OCI-M1 (cell line): Measurements from ENCODE around the gene TUBAL3.
"Not testable (repeated sequence)": the region's sequence is repeated elsewhere in the genome, so short reads cannot be mapped to it uniquely, and the experiment has no call there.

Experiments
- DNase-seq: peaks from one replicate; lab custom pipeline; 2025; lab: John Stamatoyannopoulos, UW

TUBAL3 gene

DNA sequence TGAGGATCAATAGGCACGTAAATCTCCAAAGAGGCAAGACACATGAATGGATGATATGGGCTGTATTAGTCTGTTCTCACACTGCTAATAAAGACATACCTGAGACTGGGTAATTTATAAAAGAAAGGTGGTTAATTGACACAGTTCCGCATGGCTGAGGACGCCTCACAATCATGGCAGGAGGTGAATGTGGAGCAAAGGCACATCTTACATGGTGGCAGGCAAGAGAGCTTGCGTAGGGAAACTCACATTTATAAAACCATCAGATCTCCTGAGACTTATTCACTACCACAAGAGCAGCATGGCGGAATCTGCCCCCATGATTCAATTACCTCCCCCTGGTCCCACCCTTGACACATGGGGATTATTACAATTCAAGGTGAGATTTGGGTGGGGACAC lies 25.4 kb downstream of the TUBAL3 start:
- DNase-seq = not testable (repeated sequence)

DNA sequence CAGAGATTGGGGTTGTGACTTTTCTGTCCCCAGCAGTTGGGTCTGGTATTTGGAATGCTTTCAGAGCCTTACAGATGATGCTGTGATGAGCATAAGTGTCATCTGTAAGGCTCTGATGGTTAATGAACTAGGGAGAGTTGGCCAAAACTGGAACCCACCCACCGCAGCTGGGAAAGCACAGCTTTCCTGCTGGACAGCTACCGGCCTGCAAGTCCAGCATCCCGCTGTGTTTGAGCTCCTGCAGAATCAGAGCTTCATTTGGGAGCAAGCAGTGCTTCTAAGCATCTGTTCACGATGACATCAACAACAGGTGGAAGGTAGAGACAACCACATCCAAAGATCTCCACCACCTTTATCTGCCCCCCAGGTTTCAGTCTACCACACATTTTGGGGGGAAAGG lies 28.2 kb downstream of the TUBAL3 start:
- no peak for DNase-seq

DNA sequence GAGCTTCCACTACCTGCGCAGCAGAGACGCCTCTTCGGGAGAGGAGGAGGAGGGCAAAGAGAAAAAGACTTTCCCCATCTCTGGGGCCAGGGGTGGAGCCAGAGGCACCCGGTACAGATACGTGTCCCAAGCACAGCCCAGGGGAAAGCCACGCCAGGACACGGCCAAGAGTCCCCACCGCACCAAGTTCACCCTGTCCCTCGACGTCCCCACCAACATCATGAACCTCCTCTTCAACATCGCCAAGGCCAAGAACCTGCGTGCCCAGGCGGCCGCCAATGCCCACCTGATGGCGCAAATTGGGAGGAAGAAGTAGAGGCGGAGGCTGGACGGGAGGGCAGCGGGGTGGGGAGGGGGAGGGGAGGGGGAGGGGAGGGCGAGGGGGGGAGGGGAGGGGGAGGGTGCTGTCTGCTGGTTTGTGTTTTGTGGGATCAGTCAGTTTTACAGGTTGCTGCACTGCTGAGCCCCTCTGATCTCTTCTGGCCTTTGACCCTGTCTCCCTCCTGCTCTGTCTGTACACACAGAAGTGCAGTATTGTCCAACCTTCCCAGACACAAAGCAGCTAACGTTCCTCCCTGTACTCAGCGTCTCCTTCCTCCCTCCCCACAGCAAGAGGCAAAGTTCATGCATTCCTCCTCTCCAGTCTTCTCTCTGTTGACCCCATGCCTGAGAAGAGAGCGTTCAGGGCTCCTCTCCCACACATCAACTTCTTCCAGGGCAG lies 30.6 kb downstream of the TUBAL3 start:
- DNase-seq = no peak

DNA sequence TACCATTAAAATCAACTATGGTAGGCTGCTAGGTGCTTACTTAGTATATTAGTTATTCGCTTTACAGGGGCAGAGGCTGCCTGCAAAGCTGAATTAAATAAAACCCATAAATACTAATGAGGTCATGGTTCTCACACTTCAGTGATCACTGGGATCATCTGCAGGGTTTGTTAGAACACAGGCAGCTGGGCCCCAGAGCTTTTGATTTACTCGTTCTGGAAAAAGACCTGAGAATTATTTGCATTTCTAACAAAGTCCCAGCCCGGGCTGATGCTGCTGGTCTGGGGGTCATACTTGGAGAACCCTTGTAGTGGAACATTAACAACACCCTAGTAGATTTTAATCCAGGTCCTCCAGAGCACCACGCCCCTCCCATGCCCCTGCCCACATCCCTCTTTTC lies 31.3 kb downstream of the TUBAL3 start:
- no peak for DNase-seq

DNA sequence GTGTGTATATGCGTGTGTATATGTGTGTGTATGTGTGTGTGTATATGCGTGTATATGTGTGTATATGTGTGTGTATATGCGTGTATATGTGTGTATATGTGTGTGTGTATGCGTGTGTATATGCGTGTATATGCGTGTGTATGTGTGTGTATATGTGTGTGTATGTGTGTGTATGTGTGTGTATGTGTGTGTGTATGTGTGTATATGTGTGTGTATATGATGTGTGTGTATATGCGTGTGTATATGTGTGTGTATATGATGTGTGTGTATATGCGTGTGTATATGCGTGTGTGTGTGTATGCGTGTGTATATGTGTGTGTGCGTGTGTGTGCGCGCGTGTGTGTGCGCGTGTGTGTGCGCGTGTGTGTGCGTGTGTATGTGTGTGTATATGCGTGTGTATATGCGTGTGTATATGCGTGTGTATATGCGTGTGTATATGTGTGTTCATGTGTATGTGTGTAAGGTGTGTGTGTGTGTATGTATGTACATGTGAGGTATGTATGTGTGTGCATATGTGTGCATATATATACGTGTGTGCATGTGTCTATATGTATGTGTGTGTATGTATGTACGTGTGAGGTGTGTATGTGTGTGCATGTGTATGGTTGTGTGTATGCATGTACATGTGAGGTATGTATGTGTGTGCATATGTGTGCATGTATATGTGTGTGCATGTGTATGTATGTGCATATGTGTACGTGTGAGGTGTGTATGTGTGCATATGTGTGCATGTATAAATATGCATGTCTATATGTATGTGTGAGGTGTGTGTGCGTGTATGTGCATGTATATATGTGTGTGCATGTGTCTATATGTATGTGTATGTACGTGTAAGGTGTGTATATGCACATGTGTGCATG lies 33.9 kb downstream of the TUBAL3 start:
- no peak for DNase-seq

DNA sequence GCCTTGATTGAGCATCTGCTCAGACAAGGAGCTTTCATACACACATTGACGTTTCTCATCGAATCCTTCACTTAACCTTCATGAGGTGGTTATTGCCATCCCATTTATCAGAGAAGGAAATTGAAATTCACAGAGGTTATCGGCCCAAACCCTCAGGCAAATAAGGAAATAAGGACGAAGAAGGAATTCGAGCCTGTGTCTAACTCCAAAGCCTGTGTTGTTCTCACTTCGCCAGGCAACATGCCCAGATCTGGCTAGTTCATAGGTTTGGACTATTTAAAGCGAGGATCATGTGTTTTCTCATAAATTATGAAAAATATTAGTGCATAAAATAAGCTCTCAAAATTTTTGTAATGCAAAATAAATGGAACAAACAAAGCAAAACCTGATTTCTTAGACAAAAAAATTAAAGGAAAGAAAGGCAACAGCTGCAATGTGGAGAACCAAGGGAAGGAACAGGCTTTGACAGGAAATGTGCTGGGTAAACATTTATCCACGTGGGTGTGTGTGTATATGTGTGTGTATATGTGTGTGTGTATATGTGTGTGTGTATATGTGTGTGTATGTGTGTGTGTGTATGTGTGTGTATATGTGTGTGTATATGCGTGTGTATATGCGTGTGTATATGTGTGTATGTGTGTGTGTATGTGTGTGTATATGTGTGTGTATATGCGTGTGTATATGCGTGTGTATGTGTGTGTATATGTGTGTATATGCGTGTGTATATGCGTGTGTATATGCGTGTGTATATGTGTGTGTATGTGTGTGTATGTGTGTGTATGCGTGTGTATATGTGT lies 35.1 kb downstream of the TUBAL3 start:
- no peak for DNase-seq

DNA sequence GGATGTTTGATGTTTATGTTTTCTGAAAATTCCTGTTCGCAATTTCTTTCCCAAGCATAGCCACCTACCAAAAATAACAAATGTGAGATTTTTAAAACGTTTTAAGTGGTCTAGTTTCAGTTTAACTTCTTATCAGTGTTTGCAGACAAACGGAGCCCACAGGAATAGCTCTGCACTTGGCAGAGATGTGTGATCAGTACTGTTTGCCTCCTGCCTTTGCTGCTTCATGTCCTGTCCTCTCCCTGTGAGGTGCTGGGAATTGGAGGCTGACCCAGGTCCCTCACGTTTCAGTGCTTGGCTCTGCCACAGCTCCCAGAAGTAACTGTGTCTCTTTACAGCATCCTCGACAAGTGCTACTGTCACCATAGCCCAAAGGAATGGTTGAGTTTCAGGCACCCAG lies 38.7 kb downstream of the TUBAL3 start:
- DNase-seq = peak; percentile 58

DNA sequence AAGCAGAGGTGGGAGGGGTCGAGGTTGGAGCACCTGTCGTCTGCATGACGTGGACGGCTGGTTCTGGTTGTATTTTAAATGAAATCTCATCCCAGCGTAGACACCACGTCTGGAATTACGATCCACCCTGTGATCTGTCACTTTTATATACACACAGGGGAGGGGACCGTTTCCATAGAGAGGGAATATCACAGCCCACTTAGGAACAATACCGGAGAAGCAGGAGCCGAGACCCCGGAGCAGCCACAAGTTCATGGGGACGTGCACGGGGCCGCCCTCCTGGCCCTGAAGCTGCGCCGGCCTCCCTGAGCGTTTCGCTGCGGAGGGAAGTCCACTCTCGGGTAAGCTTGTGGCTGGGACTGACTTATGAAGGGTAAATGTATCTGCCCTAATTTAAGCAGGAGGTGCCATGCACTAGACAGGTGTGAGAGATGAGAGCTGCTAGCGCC lies 39.7 kb downstream of the TUBAL3 start, which contains the start of gene UCN3:
UCN3 (plus strand) TSS at position 77 of the 449 bp plus-strand sequence. CDS start 8,755 bp downstream, outside the sequence.
- DNase-seq = no peak

DNA sequence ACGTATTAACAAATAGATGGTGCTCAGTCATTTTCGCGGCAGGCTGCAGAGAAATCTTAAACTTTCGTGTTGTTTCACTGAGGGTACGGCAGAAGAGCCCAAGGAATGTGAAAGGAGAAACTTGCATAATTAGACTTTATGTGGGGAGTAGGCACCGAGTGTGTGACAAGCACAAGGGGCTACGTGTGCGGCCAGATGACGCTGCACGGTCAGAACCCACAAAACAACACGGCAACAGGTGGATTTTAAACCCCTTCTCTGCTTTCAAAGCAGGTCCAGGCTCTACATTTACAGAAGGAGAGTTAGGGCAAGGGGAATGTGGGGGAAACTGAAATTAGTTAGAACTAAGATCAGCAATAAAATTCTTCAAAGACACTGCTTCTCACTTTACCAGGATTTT lies 40.3 kb downstream of the TUBAL3 start:
- no peak for DNase-seq

DNA sequence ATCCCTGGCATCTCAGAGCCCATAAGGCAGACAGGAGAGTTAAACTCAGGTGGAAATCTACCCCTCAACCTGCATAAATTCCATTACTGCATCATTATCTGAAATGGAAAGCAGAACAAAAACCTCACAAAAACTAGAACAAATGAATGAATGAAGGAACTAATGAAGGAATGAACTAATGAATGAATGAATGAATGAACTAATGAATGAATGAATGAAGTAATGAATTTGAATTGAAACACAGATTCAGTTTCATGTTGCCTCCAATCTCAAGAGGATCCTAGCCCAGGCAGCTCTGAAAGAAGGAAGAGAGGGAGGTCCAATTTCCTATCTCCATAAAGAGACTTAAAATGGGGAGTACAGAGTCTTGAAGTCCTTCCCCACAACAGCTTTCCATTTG lies 41.8 kb downstream of the TUBAL3 start:
- DNase-seq = no peak

DNA sequence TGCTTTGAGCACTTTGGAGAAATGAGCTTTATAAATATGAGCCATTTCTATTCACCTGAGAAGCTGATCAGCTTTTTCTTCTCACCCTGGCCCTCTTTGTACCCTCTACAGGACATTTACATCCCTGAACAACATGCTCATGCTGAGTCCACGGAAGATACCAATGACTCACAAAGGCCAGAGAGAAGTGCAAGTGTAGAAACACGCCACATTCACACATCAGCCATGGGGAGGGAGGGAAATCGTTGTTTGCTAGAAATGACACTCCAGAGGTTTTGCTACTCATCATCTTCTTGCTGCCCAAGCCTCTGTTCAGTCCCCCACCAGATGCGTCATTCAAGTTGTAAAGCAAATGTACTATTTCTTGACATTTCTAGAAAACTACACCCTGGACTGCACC lies 42.7 kb downstream of the TUBAL3 start:
- DNase-seq = no peak

DNA sequence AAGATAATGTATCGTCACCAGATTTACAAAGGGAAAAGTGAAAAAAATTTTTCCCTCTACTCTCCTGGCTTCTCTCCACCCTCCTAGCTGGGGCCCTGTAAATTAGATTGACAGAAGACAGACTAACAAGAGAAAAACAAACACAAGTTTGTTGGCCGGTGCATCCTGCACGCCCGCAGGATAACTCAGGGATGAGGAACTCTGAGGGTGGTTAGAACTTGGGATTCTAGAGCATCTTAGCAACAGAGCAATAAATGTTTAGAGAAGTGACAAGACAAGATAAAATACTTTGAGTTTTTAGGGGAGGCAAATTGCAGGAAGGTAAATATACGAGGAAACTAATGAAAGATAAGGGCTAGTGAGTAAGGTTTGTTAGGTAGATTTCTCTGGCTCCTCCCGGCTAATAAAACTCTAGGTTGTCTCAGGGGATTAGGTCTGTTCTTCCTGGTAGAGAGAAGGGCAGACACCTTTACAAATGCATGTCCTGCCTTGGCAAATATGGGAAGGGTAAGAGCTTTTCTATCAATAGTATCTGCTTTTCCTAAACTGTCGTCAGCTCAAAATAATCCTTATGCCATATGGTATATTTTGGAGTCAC lies 44.2 kb downstream of the TUBAL3 start:
- DNase-seq = no peak

DNA sequence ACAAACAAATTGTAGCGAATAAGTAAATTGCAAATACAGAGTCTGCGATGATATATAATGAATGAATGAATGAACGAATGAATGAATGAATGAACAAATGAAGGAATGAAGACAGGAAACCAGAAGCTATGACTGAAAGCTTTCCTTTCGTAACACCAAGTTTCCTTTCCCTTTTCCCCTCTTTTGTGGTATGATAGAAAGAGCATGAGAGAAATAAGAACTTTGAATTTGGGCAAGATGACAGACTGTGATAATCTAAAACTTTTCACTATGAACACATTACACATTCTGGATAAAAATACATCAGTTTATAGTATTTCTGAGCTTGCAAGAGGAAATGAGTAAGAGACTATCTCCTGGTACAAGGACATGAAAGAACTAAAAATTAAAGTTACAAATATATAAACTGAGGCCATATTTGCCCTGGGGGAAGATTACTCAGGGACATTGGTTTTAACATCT lies 48.3 kb downstream of the TUBAL3 start:
- no peak for DNase-seq

DNA sequence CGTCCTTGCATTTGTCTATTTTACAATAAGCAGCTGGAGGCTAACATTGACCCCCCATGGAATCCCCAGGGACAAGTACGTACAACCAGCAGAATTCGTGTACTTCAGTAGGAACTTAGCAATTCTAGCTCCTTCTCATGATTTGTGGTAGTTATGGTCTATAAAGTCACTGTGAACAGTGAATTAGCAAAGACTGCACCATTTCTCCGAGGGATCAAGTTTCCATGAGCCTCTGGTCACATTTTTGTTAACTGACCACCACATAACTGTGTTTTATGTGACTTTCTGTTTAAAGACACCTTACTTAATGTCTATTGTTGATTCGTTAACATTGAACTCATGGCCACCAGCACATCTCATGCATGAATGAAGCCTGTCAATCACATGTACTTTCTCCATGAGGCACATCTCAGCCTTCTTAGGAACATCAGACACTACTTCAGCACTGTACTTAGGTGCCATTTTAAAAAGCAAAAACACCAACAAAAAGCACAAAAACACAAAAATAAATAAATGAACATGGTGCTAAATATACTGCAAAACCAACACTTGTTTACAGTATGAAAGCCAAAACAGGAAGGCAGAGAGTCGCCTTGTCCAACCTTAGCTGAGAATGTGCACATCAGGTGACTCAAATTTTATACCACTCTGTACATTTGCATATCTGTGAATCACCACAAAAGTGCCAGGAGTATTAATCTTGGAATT lies 48.9 kb downstream of the TUBAL3 start:
- DNase-seq = no peak

DNA sequence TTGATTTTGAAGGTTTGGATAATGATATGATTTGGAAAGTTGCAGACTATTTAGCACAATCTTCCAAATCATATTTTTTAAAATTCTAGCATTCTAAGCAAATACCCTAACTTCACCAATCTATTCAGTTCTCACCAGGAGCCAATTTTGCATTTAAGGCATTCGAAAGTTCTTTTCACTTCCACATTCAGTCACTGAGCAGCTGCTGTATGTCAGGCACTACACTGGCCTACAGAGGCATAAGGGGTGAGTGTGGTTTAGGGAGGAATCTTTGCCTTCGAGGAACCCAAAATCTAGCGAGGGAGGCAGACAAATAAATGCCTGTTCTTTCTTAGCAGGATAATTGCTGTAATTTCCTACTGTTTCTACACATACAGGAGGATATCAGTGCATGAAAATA lies 50.6 kb downstream of the TUBAL3 start:
- DNase-seq = no peak

DNA sequence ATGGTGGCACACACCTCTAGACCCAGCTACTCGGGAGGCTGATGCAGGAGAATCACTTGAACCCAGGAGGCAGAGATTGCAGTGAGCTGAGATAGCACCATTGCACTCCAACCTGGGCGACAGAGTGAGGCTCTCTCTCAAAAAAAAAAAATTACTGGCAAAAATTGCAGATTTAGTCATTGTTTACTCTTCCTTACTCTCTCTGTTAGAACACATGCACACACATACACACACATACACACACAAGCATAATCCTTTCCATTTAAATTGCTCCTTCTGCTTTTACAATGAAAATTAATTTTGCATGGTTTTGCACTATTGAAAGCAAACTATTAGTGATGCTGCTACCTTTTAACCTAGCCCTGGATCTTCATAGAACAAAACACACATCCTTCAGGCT lies 55.3 kb downstream of the TUBAL3 start:
- DNase-seq = no peak

DNA sequence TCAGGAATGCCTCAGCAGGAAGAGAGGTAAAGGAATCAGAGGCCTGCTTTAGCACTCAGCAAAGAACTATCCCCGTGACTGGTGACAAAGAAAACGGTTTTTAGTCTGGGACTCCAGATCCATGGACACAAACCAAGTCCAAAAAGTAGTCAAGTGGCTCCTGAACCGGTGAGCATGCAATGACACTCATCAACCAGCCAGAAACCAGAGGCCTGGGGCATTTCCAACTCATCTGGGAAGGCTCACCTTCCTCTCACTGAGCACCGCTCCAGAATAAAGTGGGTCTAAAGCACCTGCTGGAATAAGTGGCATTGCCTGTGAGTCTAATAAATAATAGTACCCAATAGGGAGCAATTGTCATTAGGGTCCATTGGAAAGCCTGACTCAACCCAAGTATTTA lies 57.7 kb downstream of the TUBAL3 start:
- DNase-seq = no peak

DNA sequence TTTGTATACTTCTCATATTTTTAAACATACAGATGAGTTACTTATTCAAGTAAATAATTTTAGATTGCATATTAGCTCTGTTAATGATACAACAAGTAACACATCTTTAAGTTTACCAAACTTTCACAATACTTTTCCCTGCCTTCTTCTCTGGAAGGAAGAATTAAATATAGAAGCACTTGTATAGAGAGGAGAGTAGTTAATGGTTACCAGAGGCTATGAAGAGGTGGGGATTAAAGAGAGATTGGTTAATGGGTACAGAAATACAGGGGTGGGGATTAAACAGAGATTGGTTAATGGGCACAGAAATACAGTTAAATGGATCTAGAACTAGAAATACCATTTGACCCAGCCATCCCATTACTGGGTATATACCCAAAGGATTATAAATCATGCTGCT lies 59.9 kb downstream of the TUBAL3 start:
- no peak for DNase-seq

DNA sequence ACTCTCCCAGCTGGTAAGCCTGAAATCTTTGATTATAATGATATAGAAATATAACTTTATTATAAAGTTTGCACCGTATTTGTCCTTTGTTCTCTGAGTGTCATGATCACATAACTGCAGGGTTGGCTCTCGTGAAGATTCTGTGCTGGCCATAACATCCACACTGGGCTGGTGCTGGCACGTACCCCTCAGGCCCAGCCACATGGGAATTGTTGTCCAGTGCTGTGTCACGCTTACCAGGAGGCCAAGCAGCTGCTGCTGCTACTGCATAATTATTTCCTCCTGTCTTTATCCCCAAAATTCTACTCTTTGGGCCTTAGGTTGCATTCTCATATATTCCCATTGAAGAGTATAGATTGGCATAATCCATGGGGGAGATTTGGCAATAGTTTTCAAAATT lies 60.6 kb downstream of the TUBAL3 start:
- no peak for DNase-seq

DNA sequence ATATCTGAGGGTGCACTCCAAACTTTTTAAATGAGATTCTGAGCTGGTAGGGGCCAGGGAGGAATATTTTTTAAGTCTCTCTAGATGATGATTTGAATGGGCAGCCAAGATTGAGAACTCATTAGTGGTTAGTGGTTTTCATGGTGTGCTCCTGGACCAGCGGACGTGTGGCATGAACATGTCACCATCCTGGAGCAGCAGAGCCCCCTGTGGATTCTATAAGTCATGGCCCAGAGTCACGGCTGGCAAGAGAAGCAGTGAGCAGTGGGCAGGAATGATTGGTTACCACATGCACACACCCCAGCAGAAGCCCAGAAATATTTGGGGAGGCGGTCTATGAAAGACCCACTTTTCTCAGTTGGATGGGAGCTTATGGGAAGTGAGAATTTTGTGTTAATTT lies 61.1 kb downstream of the TUBAL3 start:
- peak; percentile 60 for DNase-seq
